Suppressor macrophage treated with lipopolysaccharide for 4 hours (primary cell): Measurements from ENCODE around the gene CDH23.

Experiments
- DNase-seq: peaks from one replicate; pipeline ENCODE4 v3.0.0-alpha.2; 2020

Gene CDH23

GRCh38 chr10:71750124-71750841, 353.6 kb downstream of the CDH23 start:
- peak; percentile 72 for DNase-seq

- no peak for DNase-seq
These were observed 354.3 kb downstream of the CDH23 start for GRCh38 chr10:71750986-71751385.

- DNase-seq = no peak
These were observed 354.9 kb downstream of the CDH23 start for GRCh38 chr10:71751515-71752224.

- DNase-seq = no peak
These were observed 355.8 kb downstream of the CDH23 start for GRCh38 chr10:71752391-71753090.

GRCh38 chr10:71753091-71753959, 356.6 kb downstream of the CDH23 start:
- peak; percentile 72 for DNase-seq

- no peak for DNase-seq
These were observed 357.3 kb downstream of the CDH23 start for GRCh38 chr10:71753960-71754505.

- peak; percentile 72 for DNase-seq
These were observed 357.8 kb downstream of the CDH23 start for GRCh38 chr10:71754562-71754961.

GRCh38 chr10:71755179-71755879, 358.6 kb downstream of the CDH23 start:
- no peak for DNase-seq

GRCh38 chr10:71756311-71757191, 359.8 kb downstream of the CDH23 start:
- DNase-seq = no peak

GRCh38 chr10:71757399-71757922, 360.7 kb downstream of the CDH23 start:
- DNase-seq = no peak

GRCh38 chr10:71761105-71761511, 364.4 kb downstream of the CDH23 start:
- no peak for DNase-seq

- no peak for DNase-seq
These were observed 364.9 kb downstream of the CDH23 start for GRCh38 chr10:71761541-71762113.

- no peak for DNase-seq
These were observed 365.6 kb downstream of the CDH23 start for GRCh38 chr10:71762324-71762723.

GRCh38 chr10:71763352-71764127, 366.8 kb downstream of the CDH23 start:
- no peak for DNase-seq

- DNase-seq = no peak
These were observed 368.6 kb downstream of the CDH23 start for GRCh38 chr10:71765176-71765904.

GRCh38 chr10:71765906-71766716, 369.4 kb downstream of the CDH23 start:
- DNase-seq = no peak

- no peak for DNase-seq
These were observed 370.1 kb downstream of the CDH23 start for GRCh38 chr10:71766717-71767419.
